ENCODE measurements around the gene PRR27.

The PRR27 gene

GRCh38 chr4:70153937-70154336 is at the start of gene PRR27:
TSS of gene PRR27 (plus strand) at chr4:70154237. CDS start at chr4:70154376, 139 bp downstream.
- DNase-seq = no peak

GRCh38 chr4:70110917-70111316 is 43.1 kb upstream of the PRR27 start:
- DNase-seq = no peak

GRCh38 chr4:70113656-70114055 is 40.4 kb upstream of the PRR27 start:
- no peak for DNase-seq

- DNase-seq = no peak
Measured at GRCh38 chr4:70114096-70114495, 39.9 kb upstream of the PRR27 start.

GRCh38 chr4:70120323-70120722 is 33.7 kb upstream of the PRR27 start:
- no peak for DNase-seq

GRCh38 chr4:70133473-70133872 is 20.6 kb upstream of the PRR27 start:
- no peak for DNase-seq

GRCh38 chr4:70138751-70139150 is 15.3 kb upstream of the PRR27 start:
- no peak for DNase-seq

- no peak for DNase-seq
Measured at GRCh38 chr4:70151271-70151670, 2.8 kb upstream of the PRR27 start.

- no peak for DNase-seq
Measured at GRCh38 chr4:70152088-70152487, 1.9 kb upstream of the PRR27 start.

GRCh38 chr4:70158576-70158975 is 4.5 kb downstream of the PRR27 start:
- no peak for DNase-seq

GRCh38 chr4:70177090-70177489 is 23.1 kb downstream of the PRR27 start:
- no peak for DNase-seq

- no peak for DNase-seq
Measured at GRCh38 chr4:70178075-70178660, 24.1 kb downstream of the PRR27 start.

- no peak for DNase-seq
Measured at GRCh38 chr4:70179811-70180210, 25.8 kb downstream of the PRR27 start.

GRCh38 chr4:70181864-70182263 is 27.8 kb downstream of the PRR27 start:
- DNase-seq = no peak

GRCh38 chr4:70182517-70183167 is 28.6 kb downstream of the PRR27 start:
- DNase-seq = no peak

- DNase-seq = peak; percentile 21
Measured at GRCh38 chr4:70183168-70183939, 29.3 kb downstream of the PRR27 start.

- no peak for DNase-seq
Measured at GRCh38 chr4:70183940-70184246, 29.9 kb downstream of the PRR27 start.

- DNase-seq = no peak
Measured at GRCh38 chr4:70187216-70187615, 33.2 kb downstream of the PRR27 start.

- no peak for DNase-seq
Measured at GRCh38 chr4:70190579-70190978, 36.5 kb downstream of the PRR27 start.

GRCh38 chr4:70191647-70192046 is 37.6 kb downstream of the PRR27 start:
- no peak for DNase-seq

- no peak for DNase-seq
Measured at GRCh38 chr4:70192895-70193294, 38.9 kb downstream of the PRR27 start.

GRCh38 chr4:70195425-70195824 is 41.4 kb downstream of the PRR27 start, which contains the start of gene ODAM:
TSS of gene ODAM (plus strand) at chr4:70195725. CDS start at chr4:70196544, 819 bp downstream.
- no peak for DNase-seq

- DNase-seq = no peak
Measured at GRCh38 chr4:70196857-70197256, 42.8 kb downstream of the PRR27 start.

- no peak for DNase-seq
Measured at GRCh38 chr4:70197842-70198241, 43.8 kb downstream of the PRR27 start.

Measured in NCI-H2171 treated with DMSO at 0.1 percent for 48 hours (cell line).